ENCODE measurements around the gene INTU. TPM values are rescaled to one million over a fixed set of nuclear protein-coding genes. Genes with fewer than 3 reads are reported as not detected.

INTU gene
- total RNA-seq, 3 donors from 2014 or later = 7.0 to 22.4 (median 11.1) TPM

GRCh38 chr4:127732623-127733328 lies 100.0 kb downstream of the INTU start:
- no peaks in the 10 kb centered on the region for H3K9me3 ChIP-seq
- no peak overlapping the region for H3K4me3 ChIP-seq
- TF ChIP-seq CTCF (IDR thresholded peaks at IDR 0.05) = peak in 2 of 3 donors; percentile 36 to 64
- TF ChIP-seq POLR2AphosphoS5 (IDR thresholded peaks at IDR 0.05) = no peak
- H3K27ac ChIP-seq = no peak overlapping the region
- no peaks in the 10 kb centered on the region for H3K36me3 ChIP-seq
- no peaks in the 10 kb centered on the region for H3K4me1 ChIP-seq
- no peaks in the 10 kb centered on the region for H3K27me3 ChIP-seq
- DNase-seq (ENCODE audit: low spot score in 2 of 2) = no peak
- intact Hi-C loops (cut with DNase I; ENCODE audit: low total_unique reads) = loop anchor here (5.0 kb wide), 1 partner anchor 635 kb away; no protein-coding TSS in a partner anchor

GRCh38 chr4:127734976-127735375 lies 102.2 kb downstream of the INTU start:
- TF ChIP-seq CTCF (IDR thresholded peaks at IDR 0.05) (no peak), POLR2A (IDR thresholded peaks at IDR 0.05) (no peak), POLR2AphosphoS5 (IDR thresholded peaks at IDR 0.05) (no peak)
- Histone ChIP-seq H3K27ac (no peak overlapping the region), H3K27me3 (no peaks in the 10 kb centered on the region), H3K36me3 (no peaks in the 10 kb centered on the region), H3K4me3 (no peak overlapping the region), H3K4me1 (no peaks in the 10 kb centered on the region), H3K9me3 (no peaks in the 10 kb centered on the region)
- no peak for DNase-seq (ENCODE audit: low spot score in 2 of 2)
- intact Hi-C loops (cut with DNase I; ENCODE audit: low total_unique reads) = loop anchor here (5.0 kb wide), 1 partner anchor 632 kb away; no protein-coding TSS in a partner anchor

- intact Hi-C loops (cut with DNase I; ENCODE audit: low total_unique reads) = no loop called here
- TF ChIP-seq CTCF (IDR thresholded peaks at IDR 0.05) (no peak), POLR2AphosphoS5 (IDR thresholded peaks at IDR 0.05) (no peak), POLR2A (IDR thresholded peaks at IDR 0.05) (no peak)
- H3K9me3 ChIP-seq = no peaks in the 10 kb centered on the region
- H3K4me3 ChIP-seq = no peak overlapping the region
- no peaks in the 10 kb centered on the region for H3K27me3 ChIP-seq
- no peak overlapping the region for H3K27ac ChIP-seq
- H3K36me3 ChIP-seq = no peaks in the 10 kb centered on the region
- H3K4me1 ChIP-seq = no peaks in the 10 kb centered on the region
- DNase-seq (ENCODE audit: low spot score in 2 of 2) = no peak
Measured at GRCh38 chr4:127737295-127737694, 104.5 kb downstream of the INTU start.

- TF ChIP-seq POLR2A (IDR thresholded peaks at IDR 0.05) (no peak), POLR2AphosphoS5 (IDR thresholded peaks at IDR 0.05) (no peak), CTCF (IDR thresholded peaks at IDR 0.05) (no peak)
- Histone ChIP-seq H3K36me3 (no peaks in the 10 kb centered on the region), H3K4me3 (no peak overlapping the region), H3K27ac (no peak overlapping the region), H3K27me3 (no peaks in the 10 kb centered on the region), H3K9me3 (no peaks in the 10 kb centered on the region), H3K4me1 (no peaks in the 10 kb centered on the region)
- intact Hi-C loops (cut with DNase I; ENCODE audit: low total_unique reads) = no loop called here
- no peak for DNase-seq (ENCODE audit: low spot score in 2 of 2)
Measured at GRCh38 chr4:127741247-127741646, 108.5 kb downstream of the INTU start.

- Histone ChIP-seq H3K4me1 (no peaks in the 10 kb centered on the region), H3K9me3 (peaks cover 0 to 8% of the 10 kb centered on the region in 2 donors), H3K36me3 (no peaks in the 10 kb centered on the region), H3K27ac (no peak overlapping the region), H3K4me3 (no peak overlapping the region), H3K27me3 (no peaks in the 10 kb centered on the region)
- DNase-seq (ENCODE audit: low spot score in 2 of 2) = no peak
- TF ChIP-seq CTCF (IDR thresholded peaks at IDR 0.05) = no peak
- no peak for TF ChIP-seq POLR2A (IDR thresholded peaks at IDR 0.05)
- TF ChIP-seq POLR2AphosphoS5 (IDR thresholded peaks at IDR 0.05) = no peak
- intact Hi-C loops (cut with DNase I; ENCODE audit: low total_unique reads) = no loop called here
Measured at GRCh38 chr4:127747883-127748282, 115.1 kb downstream of the INTU start.

Data from breast epithelium (tissue), 4 donors.